ENCODE results near the gene OSGEP.

Gene OSGEP

DNA sequence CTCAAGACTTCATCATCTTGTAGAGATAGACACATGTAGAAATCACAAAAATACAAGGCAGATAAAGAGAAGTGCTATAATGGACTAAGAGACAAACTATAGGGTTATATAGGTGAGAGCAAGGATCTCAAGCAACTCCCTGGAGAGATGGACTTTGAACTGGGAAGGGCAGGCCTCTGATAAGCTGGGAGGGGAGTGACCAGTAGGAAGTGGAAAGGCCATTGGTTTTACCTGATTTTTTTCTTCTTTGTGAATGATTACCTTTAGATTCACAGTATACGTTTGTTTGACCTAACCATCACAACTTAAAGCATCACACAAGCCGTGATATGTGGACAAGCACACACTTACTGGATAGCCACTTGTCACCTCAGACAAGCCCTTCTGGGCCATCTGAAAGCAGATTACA, 36.1 kb downstream of the OSGEP start:
- Histone ChIP-seq H3F3A (ENCODE audit: insufficient read depth, low read length) (no peaks in the 10 kb centered on the region), H3K9ac (ENCODE audit: low read length) (no peak overlapping the region), H3K9me3 (ENCODE audit: low read length) (no peaks in the 10 kb centered on the region), H3K4me3 (ENCODE audit: low read depth, low read length, poor library complexity, severe bottlenecking) (no peak overlapping the region), H3K9me2 (ENCODE audit: low read depth, low read length) (no peaks in the 10 kb centered on the region), H2AFZ (ENCODE audit: low read length) (no peak overlapping the region), H3K4me2 (ENCODE audit: low read length) (no peak overlapping the region), H3K36me3 (ENCODE audit: insufficient read depth, low read length) (no peaks in the 10 kb centered on the region), H3K4me1 (ENCODE audit: insufficient read depth, low read length, severe bottlenecking) (peaks cover 13% of the 10 kb centered on the region), H4K20me1 (ENCODE audit: insufficient read depth, low read length) (no peaks in the 10 kb centered on the region), H3K27ac (ENCODE audit: low read depth, low read length, poor library complexity, severe bottlenecking) (no peak overlapping the region), H3K27me3 (ENCODE audit: insufficient read depth, low read length) (no peaks in the 10 kb centered on the region), H3K79me2 (ENCODE audit: insufficient read depth, low read length) (no peaks in the 10 kb centered on the region)
- TF ChIP-seq, protein P1, sequence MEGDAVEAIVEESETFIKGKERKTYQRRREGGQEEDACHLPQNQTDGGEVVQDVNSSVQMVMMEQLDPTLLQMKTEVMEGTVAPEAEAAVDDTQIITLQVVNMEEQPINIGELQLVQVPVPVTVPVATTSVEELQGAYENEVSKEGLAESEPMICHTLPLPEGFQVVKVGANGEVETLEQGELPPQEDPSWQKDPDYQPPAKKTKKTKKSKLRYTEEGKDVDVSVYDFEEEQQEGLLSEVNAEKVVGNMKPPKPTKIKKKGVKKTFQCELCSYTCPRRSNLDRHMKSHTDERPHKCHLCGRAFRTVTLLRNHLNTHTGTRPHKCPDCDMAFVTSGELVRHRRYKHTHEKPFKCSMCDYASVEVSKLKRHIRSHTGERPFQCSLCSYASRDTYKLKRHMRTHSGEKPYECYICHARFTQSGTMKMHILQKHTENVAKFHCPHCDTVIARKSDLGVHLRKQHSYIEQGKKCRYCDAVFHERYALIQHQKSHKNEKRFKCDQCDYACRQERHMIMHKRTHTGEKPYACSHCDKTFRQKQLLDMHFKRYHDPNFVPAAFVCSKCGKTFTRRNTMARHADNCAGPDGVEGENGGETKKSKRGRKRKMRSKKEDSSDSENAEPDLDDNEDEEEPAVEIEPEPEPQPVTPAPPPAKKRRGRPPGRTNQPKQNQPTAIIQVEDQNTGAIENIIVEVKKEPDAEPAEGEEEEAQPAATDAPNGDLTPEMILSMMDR (IDR thresholded peaks at IDR 0.05; ENCODE audit: low read length) = no peak
- no peak for TF ChIP-seq EZH2 (IDR thresholded peaks at IDR 0.05; ENCODE audit: borderline replicate concordance, low read length)

DNA sequence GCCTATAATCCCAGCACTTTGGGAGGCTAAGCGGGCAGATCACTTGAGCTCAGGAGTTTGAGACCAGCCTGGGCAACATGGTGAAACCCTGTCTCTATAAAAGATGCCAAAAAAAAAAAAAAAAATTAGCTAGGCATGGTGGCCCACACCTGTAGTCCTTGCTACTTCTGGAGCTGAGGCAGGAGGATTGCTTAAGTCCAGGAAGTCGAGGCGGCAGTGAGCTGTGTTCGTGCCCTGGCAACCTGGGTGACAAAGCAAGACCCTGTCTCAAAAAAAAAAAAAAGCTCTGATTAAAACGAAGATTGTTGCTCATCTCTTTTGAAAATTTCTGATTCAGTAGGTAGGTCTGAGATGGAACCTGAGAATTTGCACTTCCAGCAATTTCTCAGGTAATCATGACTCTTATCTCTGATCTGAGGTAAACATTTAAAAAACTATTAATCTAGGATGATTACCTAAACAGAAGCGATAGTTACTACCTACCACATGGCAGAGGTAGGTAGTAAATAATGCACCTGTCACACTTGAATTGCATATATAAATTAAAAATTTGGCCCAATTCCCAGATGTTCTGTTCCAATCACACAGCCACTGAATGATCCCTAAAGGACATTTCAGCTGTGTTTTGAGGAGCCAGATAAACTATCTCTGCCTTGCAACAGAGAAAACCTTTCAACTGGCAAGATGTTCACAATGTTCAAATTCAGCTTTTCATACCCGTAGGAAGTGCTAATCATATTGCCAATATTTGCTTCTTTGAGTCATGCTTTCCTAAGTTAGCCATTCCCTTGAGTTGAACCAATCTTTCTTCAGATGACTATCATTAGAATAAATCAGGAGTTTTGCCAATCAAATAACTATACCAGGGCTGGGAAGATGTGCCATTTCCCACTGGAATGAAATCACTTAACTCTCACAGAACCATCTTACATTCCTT, 37.1 kb downstream of the OSGEP start:
- Histone ChIP-seq H3K9me2 (ENCODE audit: low read depth, low read length) (no peaks in the 10 kb centered on the region), H2AFZ (ENCODE audit: low read length) (no peak overlapping the region), H3F3A (ENCODE audit: insufficient read depth, low read length) (no peaks in the 10 kb centered on the region), H3K27ac (ENCODE audit: low read depth, low read length, poor library complexity, severe bottlenecking) (no peak overlapping the region), H3K4me2 (ENCODE audit: low read length) (no peak overlapping the region), H3K36me3 (ENCODE audit: insufficient read depth, low read length) (no peaks in the 10 kb centered on the region), H3K4me3 (ENCODE audit: low read depth, low read length, poor library complexity, severe bottlenecking) (no peak overlapping the region), H3K27me3 (ENCODE audit: insufficient read depth, low read length) (no peaks in the 10 kb centered on the region), H3K4me1 (ENCODE audit: insufficient read depth, low read length, severe bottlenecking) (peaks cover 14% of the 10 kb centered on the region), H4K20me1 (ENCODE audit: insufficient read depth, low read length) (no peaks in the 10 kb centered on the region), H3K9me3 (ENCODE audit: low read length) (no peaks in the 10 kb centered on the region), H3K9ac (ENCODE audit: low read length) (no peak overlapping the region), H3K79me2 (ENCODE audit: insufficient read depth, low read length) (no peaks in the 10 kb centered on the region)
- TF ChIP-seq, protein P1 (IDR thresholded peaks at IDR 0.05; ENCODE audit: low read length) = no peak
- TF ChIP-seq EZH2 (IDR thresholded peaks at IDR 0.05; ENCODE audit: borderline replicate concordance, low read length) = no peak

- Histone ChIP-seq H3F3A (ENCODE audit: insufficient read depth, low read length) (no peaks in the 10 kb centered on the region), H3K79me2 (ENCODE audit: insufficient read depth, low read length) (no peaks in the 10 kb centered on the region), H3K27ac (ENCODE audit: low read depth, low read length, poor library complexity, severe bottlenecking) (no peak overlapping the region), H3K36me3 (ENCODE audit: insufficient read depth, low read length) (no peaks in the 10 kb centered on the region), H4K20me1 (ENCODE audit: insufficient read depth, low read length) (no peaks in the 10 kb centered on the region), H3K4me3 (ENCODE audit: low read depth, low read length, poor library complexity, severe bottlenecking) (no peak overlapping the region), H3K4me2 (ENCODE audit: low read length) (no peak overlapping the region), H3K4me1 (ENCODE audit: insufficient read depth, low read length, severe bottlenecking) (peaks cover 20% of the 10 kb centered on the region), H3K27me3 (ENCODE audit: insufficient read depth, low read length) (no peaks in the 10 kb centered on the region), H3K9me2 (ENCODE audit: low read depth, low read length) (no peaks in the 10 kb centered on the region), H3K9me3 (ENCODE audit: low read length) (no peaks in the 10 kb centered on the region), H3K9ac (ENCODE audit: low read length) (no peak overlapping the region), H2AFZ (ENCODE audit: low read length) (no peak overlapping the region)
- no peak for TF ChIP-seq EZH2 (IDR thresholded peaks at IDR 0.05; ENCODE audit: borderline replicate concordance, low read length)
- TF ChIP-seq, protein P1 (IDR thresholded peaks at IDR 0.05; ENCODE audit: low read length) = no peak
These were observed 38.4 kb downstream of the OSGEP start for GRCh38 chr14:20416223-20416622.
